Endodermal cell (in vitro differentiated cells): ENCODE data around the gene LOXHD1. TPM values are rescaled to one million over a fixed set of nuclear protein-coding genes. Genes with fewer than 3 reads are reported as not detected.

Experiments used
- DNase-seq: peaks from one replicate; pipeline ENCODE4 v3.0.0-alpha.2; 2017
- H3K27ac ChIP-seq: 2 replicates; pipeline ENCODE4 v1.5.1; 2013; ENCODE audit warnings: mild to moderate bottlenecking, low read depth, low read length, moderate library complexity
- H3K27me3 ChIP-seq: 2 replicates; pipeline ENCODE4 v1.6.1; 2013; ENCODE audit warnings: mild to moderate bottlenecking, low read length, moderate library complexity; ENCODE audit not compliant: insufficient read depth, control insufficient read depth, poor library complexity, severe bottlenecking
- H3K36me3 ChIP-seq: 2 replicates; pipeline ENCODE4 v1.7.0; 2013; ENCODE audit warnings: mild to moderate bottlenecking, low read length, moderate library complexity; ENCODE audit not compliant: control insufficient read depth, insufficient read depth
- H3K4me1 ChIP-seq: one replicate; pipeline ENCODE4 v1.7.0; 2013; ENCODE audit warnings: low read length; ENCODE audit not compliant: control insufficient read depth, insufficient read depth
- H3K4me3 ChIP-seq: 2 replicates; pipeline ENCODE4 v1.5.1; 2013; ENCODE audit warnings: mild to moderate bottlenecking, low read length, moderate library complexity
- H3K9ac ChIP-seq: 2 replicates; pipeline ENCODE4 v1.6.1; 2013; ENCODE audit warnings: mild to moderate bottlenecking, low read length, moderate library complexity; ENCODE audit not compliant: poor library complexity, severe bottlenecking; ENCODE audit errors: extremely low read depth
- H3K9me3 ChIP-seq: 2 replicates; pipeline ENCODE4 v1.6.1; 2013; ENCODE audit warnings: mild to moderate bottlenecking, low read length, moderate library complexity; ENCODE audit not compliant: control insufficient read depth
- H3K27ac Mint-ChIP-seq: 2 replicates; pipeline ENCODE4 v1.8.0; 2020; ENCODE audit warnings: mixed read lengths
- H3K27me3 Mint-ChIP-seq: 2 replicates; pipeline ENCODE4 v1.8.0; 2021; ENCODE audit warnings: mild to moderate bottlenecking, mixed read lengths; ENCODE audit not compliant: insufficient read depth
- H3K36me3 Mint-ChIP-seq: 2 replicates; pipeline ENCODE4 v1.8.0; 2020; ENCODE audit warnings: low read depth, mixed read lengths
- H3K4me1 Mint-ChIP-seq: 2 replicates; pipeline ENCODE4 v1.8.0; 2020; ENCODE audit warnings: mixed read lengths
- H3K4me3 Mint-ChIP-seq: 2 replicates; pipeline ENCODE4 v1.8.0; 2020; ENCODE audit warnings: mild to moderate bottlenecking, moderate library complexity, mixed read lengths
- H3K9me3 Mint-ChIP-seq: 2 replicates; pipeline ENCODE4 v1.8.0; 2020; ENCODE audit warnings: mild to moderate bottlenecking, mixed read lengths
- CTCF ChIP-seq: fragments of 200-600 bp; sonication (generic); conservative IDR thresholded peaks from 2 replicates; pipeline ENCODE4 v1.5.0; 2021; ENCODE audit warnings: antibody characterized with exemption, mild to moderate bottlenecking
- WGBS, 2 experiments: methylation state at CpG; one replicate each; pipeline versions ENCODE4 v1.1.5 to v1.1.7; 2013; ENCODE audit warnings: missing lambda C conversion rate in 2 of 2, mixed read lengths in 1 of 2; ENCODE audit not compliant: insufficient coverage in 1 of 2, insufficient read length in 1 of 2; 5-methylcytosine and 5-hydroxymethylcytosine counted together
- total RNA-seq, 2 donors: library from RNA; stranded (reverse); fragmentation: NEBNext Ultra II Directional in 1 of 2; extraction: Animal tissue kit (Norgen Biotek cat#: 25700) in 1 of 2; gene quantifications; 2 replicates in 1 of 2; 3 replicates in 1 of 2; pipeline ENCODE4 v1.2.1, GENCODE V29; 2021

LOXHD1 gene
- total RNA-seq, 2 donors from 2014 or later = 2.1 TPM; not detected in 1

- no peak overlapping the region for H3K4me3 Mint-ChIP-seq
- H3K4me1 Mint-ChIP-seq = no peaks in the 10 kb centered on the region
- peaks cover 2% of the 10 kb centered on the region for H3K27me3 Mint-ChIP-seq
- Histone ChIP-seq H3K9ac (no peak overlapping the region), H3K27ac (no peak overlapping the region), H3K27me3 (no peaks in the 10 kb centered on the region), H3K4me1 (no peaks in the 10 kb centered on the region), H3K36me3 (no peaks in the 10 kb centered on the region), H3K9me3 (no peaks in the 10 kb centered on the region), H3K4me3 (no peak overlapping the region)
- TF ChIP-seq CTCF = no peak
- peaks cover 6% of the 10 kb centered on the region for H3K9me3 Mint-ChIP-seq
- H3K27ac Mint-ChIP-seq = no peak overlapping the region
- DNase-seq = no peak
- H3K36me3 Mint-ChIP-seq = no peaks in the 10 kb centered on the region
- 90% methylated on average over 2 to 5 of the region's 5 CpGs for WGBS, 2 experiments
Measured at GRCh38 chr18:46700066-46700824, 43.2 kb upstream of the LOXHD1 start.

DNA sequence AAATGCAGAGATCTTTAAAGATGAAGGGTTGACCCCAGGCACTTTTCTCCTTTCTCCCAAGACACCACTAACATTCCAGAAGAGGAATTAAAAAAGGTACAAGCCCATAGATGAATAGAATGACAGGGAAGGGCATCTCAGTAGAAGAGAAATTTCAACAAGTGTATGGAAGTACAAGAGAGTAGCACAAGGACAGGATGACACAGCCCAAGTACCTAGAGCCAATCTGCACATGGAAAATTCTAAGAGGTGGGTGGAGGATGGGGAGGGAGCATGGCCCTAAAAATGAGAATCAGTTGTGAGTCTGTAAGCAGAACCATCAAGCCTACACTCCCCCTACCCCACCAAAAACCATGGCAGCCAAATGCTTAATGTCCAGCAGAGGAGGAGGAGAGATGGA, 39.7 kb upstream of the LOXHD1 start:
- no peaks in the 10 kb centered on the region for H3K36me3 ChIP-seq
- peaks cover 2% of the 10 kb centered on the region for H3K27me3 Mint-ChIP-seq
- no peak overlapping the region for H3K9ac ChIP-seq
- peaks cover 6% of the 10 kb centered on the region for H3K4me1 Mint-ChIP-seq
- no peaks in the 10 kb centered on the region for H3K36me3 Mint-ChIP-seq
- DNase-seq = no peak
- no peaks in the 10 kb centered on the region for H3K27me3 ChIP-seq
- no peaks in the 10 kb centered on the region for H3K9me3 ChIP-seq
- no peak overlapping the region for H3K4me3 ChIP-seq
- peaks cover 6% of the 10 kb centered on the region for H3K9me3 Mint-ChIP-seq
- H3K4me1 ChIP-seq = no peaks in the 10 kb centered on the region
- no peak overlapping the region for H3K27ac Mint-ChIP-seq
- H3K4me3 Mint-ChIP-seq = no peak overlapping the region
- TF ChIP-seq CTCF = no peak
- no peak overlapping the region for H3K27ac ChIP-seq

DNA sequence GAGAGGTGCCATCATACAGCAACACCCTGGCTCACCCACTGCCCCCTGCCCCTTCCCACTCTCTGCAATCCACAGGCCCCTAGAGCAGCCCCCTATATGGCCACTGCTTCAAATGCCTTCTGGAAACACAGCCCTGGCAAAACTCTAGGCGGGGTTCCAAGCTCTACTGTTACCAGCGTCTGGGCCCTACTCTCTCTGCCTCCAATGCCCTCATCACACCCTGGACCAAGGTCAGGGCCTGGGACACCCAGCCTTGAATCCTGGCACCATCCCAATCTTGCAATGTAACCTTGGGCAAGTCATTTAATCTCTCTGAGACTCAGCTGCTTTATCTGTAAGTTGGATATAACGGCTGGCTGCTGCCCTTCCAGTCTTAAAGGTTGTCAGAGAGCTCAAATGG, 39.2 kb upstream of the LOXHD1 start:
- Histone ChIP-seq H3K36me3 (no peaks in the 10 kb centered on the region), H3K9ac (no peak overlapping the region), H3K9me3 (no peaks in the 10 kb centered on the region), H3K27ac (no peak overlapping the region), H3K27me3 (no peaks in the 10 kb centered on the region), H3K4me3 (no peak overlapping the region), H3K4me1 (no peaks in the 10 kb centered on the region)
- no peak for DNase-seq
- TF ChIP-seq CTCF = no peak
- Mint-ChIP-seq H3K4me3 (no peak overlapping the region), H3K9me3 (peaks cover 6% of the 10 kb centered on the region), H3K36me3 (no peaks in the 10 kb centered on the region), H3K27me3 (peaks cover 2% of the 10 kb centered on the region), H3K4me1 (peaks cover 6% of the 10 kb centered on the region), H3K27ac (no peak overlapping the region)
- WGBS, 2 experiments = 82 to 83% methylated on average over 1 to 3 of the region's 3 CpGs
